H1 (cell line): ENCODE results near the gene SEC22C. TPM values are rescaled to one million over a fixed set of nuclear protein-coding genes. Genes with fewer than 3 reads are reported as not detected.

ENCODE experiments used
- ATF3 ChIP-seq: IDR thresholded peaks from 2 replicates; pipeline ENCODE4 v1.6.1; 2011; ENCODE audit warnings: low read depth, mild to moderate bottlenecking, low read length; ENCODE audit not compliant: insufficient read depth
- BACH1 ChIP-seq: IDR thresholded peaks from 2 replicates; pipeline ENCODE4 v1.6.1; 2012; ENCODE audit warnings: low read length, improper control_type of control experiment
- CEBPB ChIP-seq: IDR thresholded peaks from 2 replicates; pipeline ENCODE4 v1.6.1; 2012; ENCODE audit warnings: low read depth, low read length
- CTCF ChIP-seq, 3 experiments: IDR thresholded peaks; 1 replicate in 2 of 3; 2 replicates in 1 of 3; pipeline versions ENCODE4 v1.5.1 to v1.6.1; 2011; ENCODE audit warnings: low read length in 3 of 3, mild to moderate bottlenecking in 3 of 3, inconsistent platforms in 2 of 3, low read depth in 1 of 3, moderate library complexity in 1 of 3; ENCODE audit not compliant: insufficient read depth in 1 of 3; ENCODE audit errors: control extremely low read depth in 1 of 3
- GABPA ChIP-seq: IDR thresholded peaks from 2 replicates; pipeline ENCODE4 v1.6.1; 2011; ENCODE audit warnings: mild to moderate bottlenecking, low read length, moderate library complexity, borderline replicate concordance; ENCODE audit not compliant: insufficient read depth
- JUND ChIP-seq: IDR thresholded peaks from 2 replicates; pipeline ENCODE4 v1.6.1; 2011; ENCODE audit warnings: mild to moderate bottlenecking, improper control_type of control experiment, low read length
- MAX ChIP-seq: IDR thresholded peaks from 2 replicates; pipeline ENCODE4 v1.6.1; 2012; ENCODE audit warnings: inconsistent platforms
- PHF8 ChIP-seq: fragments of 200-600 bp; sonication (generic); conservative IDR thresholded peaks from 2 replicates; pipeline ENCODE4 v1.7.1; 2012; ENCODE audit warnings: low read depth, mild to moderate bottlenecking, inconsistent platforms, low read length, moderate library complexity
- POLR2A ChIP-seq, 2 experiments: IDR thresholded peaks; 1 replicate in 1 of 2; 2 replicates in 1 of 2; pipeline ENCODE4 v1.6.1; 2011; ENCODE audit warnings: low read depth in 2 of 2, low read length in 2 of 2, mild to moderate bottlenecking in 2 of 2; ENCODE audit errors: control extremely low read depth in 1 of 2
- SP1 ChIP-seq: IDR thresholded peaks from 2 replicates; pipeline ENCODE4 v1.6.1; 2011; ENCODE audit warnings: low read depth, low read length
- polyA plus RNA-seq, 7 experiments: library from polyadenylated mRNA; depleted of rRNA in 3 of 7; stranded (reverse) in 5 of 7; unstranded in 2 of 7; fragments of >200 nt in 5 of 7; fragments of 200-250 nt in 2 of 7; gene quantifications; 1 replicate in 5 of 7; 2 replicates in 1 of 7; 4 replicates in 1 of 7; pipeline versions ENCODE4 v1.2.1 to v1.2.3, GENCODE V29; 2011 to 2013; ENCODE audit warnings: missing spikeins in 2 of 7, mixed read lengths in 2 of 7
- total RNA-seq: library from RNA; stranded (reverse); fragmentation: NEBNext Ultra II Directional; extraction: Animal tissue kit (Norgen Biotek cat#: 25700); gene quantifications from 2 replicates; pipeline ENCODE4 v1.2.1, GENCODE V29; 2021

Gene SEC22C
- total and polyA plus RNA-seq, 2 of the 8 experiments (the other 6 are each of a cell fraction or from before 2014, with no cell fraction given) = 23.4 to 38.3 TPM

- TF ChIP-seq ATF3 = no peak
- TF ChIP-seq MAX = no peak
- TF ChIP-seq PHF8 = no peak
- no peak for TF ChIP-seq JUND
- no peak for TF ChIP-seq CTCF (IDR thresholded peaks at IDR 0.05; ENCODE audit: control extremely low read depth in 1 of 3, insufficient read depth in 1 of 3, low read depth in 1 of 3, low read length in 3 of 3)
- no peak for TF ChIP-seq POLR2A (IDR thresholded peaks at IDR 0.05; ENCODE audit: control extremely low read depth in 1 of 2, low read depth in 2 of 2, low read length in 2 of 2)
- no peak for TF ChIP-seq GABPA
- no peak for TF ChIP-seq BACH1
- TF ChIP-seq CEBPB = no peak
- no peak for TF ChIP-seq SP1
These were observed 54.3 kb downstream of the SEC22C start (continued) for GRCh38 chr3:42527368-42527917.
